SIG-M5 (cell line): ENCODE measurements around the gene LIN7A.

ENCODE experiments used
- DNase-seq: peaks from one replicate; lab custom pipeline; 2025; lab: John Stamatoyannopoulos, UW

LIN7A gene

GRCh38 chr12:80749456-80749855 lies 188.3 kb downstream of the LIN7A start:
- DNase-seq = no peak

GRCh38 chr12:80747800-80748199 lies 189.9 kb downstream of the LIN7A start:
- DNase-seq = no peak

- DNase-seq = no peak
These were observed 191.8 kb downstream of the LIN7A start for GRCh38 chr12:80745851-80746505.
